ENCODE measurements around the gene SUGCT.
"Not testable (repeated sequence)": the region's sequence is repeated elsewhere in the genome, so short reads cannot be mapped to it uniquely, and the experiment has no call there.

SUGCT gene

DNA sequence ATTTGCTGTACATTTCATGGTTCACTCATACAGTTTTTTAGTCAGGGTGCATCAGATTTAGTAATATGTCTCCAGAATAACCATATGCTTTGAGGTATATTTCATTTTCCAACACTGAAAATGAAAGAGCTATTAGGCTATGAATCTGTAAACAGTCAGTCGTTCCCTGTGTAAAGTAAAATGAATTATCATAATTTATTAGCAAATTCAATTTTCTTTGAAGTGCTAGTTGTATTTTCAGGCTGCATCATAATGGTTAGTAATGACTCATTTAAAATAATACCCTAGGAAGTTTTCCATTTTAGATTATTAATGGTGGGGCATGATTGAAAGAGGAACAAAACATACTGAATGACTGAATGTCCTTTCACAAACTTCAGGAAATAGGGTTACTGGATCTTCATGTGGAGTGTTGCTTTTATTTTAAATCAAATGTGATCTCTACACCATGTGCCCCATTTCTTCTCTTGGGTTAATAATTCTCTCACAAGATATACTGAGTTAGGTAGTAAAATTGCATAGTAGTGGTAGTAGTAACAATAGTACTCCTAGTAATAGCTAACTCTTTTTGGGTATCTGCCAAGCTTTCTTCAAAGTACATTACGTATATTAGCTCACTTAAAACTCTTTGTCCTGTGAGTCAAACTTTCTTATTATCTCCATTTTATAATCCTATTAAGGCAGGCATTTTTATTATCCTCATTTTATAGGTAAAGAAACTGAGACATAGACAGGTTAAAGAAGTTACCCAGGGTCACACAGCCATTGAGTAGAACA, 476.5 kb downstream of the SUGCT start:
- DNase-seq (ENCODE audit: low read depth), result no peak
- TF ChIP-seq, protein P1, sequence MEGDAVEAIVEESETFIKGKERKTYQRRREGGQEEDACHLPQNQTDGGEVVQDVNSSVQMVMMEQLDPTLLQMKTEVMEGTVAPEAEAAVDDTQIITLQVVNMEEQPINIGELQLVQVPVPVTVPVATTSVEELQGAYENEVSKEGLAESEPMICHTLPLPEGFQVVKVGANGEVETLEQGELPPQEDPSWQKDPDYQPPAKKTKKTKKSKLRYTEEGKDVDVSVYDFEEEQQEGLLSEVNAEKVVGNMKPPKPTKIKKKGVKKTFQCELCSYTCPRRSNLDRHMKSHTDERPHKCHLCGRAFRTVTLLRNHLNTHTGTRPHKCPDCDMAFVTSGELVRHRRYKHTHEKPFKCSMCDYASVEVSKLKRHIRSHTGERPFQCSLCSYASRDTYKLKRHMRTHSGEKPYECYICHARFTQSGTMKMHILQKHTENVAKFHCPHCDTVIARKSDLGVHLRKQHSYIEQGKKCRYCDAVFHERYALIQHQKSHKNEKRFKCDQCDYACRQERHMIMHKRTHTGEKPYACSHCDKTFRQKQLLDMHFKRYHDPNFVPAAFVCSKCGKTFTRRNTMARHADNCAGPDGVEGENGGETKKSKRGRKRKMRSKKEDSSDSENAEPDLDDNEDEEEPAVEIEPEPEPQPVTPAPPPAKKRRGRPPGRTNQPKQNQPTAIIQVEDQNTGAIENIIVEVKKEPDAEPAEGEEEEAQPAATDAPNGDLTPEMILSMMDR (IDR thresholded peaks at IDR 0.05; ENCODE audit: control insufficient read depth, extremely low read depth, insufficient read depth), result no peak
- no peak overlapping the region for H3K4me3 ChIP-seq (ENCODE audit: low read depth, low read length)

DNA sequence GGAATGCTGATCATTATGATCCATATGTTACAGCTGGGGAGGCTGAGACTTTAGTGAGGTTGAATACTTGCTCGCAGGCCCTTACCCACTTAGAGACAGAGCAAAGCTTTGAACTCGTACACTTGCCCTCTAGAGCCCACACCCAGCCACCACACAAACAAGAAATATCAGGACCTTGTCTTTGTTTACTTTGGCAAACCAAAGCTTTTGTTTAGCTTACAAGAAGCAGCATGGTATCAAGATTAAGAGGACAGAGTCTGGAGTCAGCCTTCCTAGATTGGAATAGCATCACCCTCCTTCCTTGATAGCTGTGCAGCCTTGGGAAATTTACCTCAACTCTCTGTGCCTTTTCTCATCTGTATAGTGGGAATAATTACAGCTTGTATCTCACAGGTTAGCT, 477.5 kb downstream of the SUGCT start:
- TF ChIP-seq, protein P1 (IDR thresholded peaks at IDR 0.05; ENCODE audit: control insufficient read depth, extremely low read depth, insufficient read depth), result no peak
- no peak overlapping the region for H3K4me3 ChIP-seq (ENCODE audit: low read depth, low read length)
- DNase-seq (ENCODE audit: low read depth), result no peak

DNA sequence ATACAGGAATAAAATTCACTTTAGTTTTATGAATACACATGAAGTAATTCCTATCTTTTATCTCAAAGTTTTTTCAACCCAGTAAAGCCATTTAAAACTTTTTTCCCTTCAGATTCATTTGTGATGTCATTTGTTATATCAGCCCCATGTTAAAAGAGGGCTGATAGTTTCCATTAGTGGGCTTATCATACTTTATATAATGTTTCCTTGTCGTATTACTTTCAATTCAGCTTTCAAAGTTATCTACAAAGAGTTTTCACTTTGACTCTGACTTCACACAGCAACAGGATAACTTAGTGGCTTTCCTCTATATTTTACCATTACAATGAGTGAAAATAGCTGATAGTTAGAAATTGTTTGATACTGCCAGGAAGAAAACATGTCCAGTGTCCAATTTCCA, 484.8 kb downstream of the SUGCT start:
- TF ChIP-seq, protein P1 (IDR thresholded peaks at IDR 0.05; ENCODE audit: control insufficient read depth, extremely low read depth, insufficient read depth), result no peak
- no peak for DNase-seq (ENCODE audit: low read depth)
- no peak overlapping the region for H3K4me3 ChIP-seq (ENCODE audit: low read depth, low read length)

DNA sequence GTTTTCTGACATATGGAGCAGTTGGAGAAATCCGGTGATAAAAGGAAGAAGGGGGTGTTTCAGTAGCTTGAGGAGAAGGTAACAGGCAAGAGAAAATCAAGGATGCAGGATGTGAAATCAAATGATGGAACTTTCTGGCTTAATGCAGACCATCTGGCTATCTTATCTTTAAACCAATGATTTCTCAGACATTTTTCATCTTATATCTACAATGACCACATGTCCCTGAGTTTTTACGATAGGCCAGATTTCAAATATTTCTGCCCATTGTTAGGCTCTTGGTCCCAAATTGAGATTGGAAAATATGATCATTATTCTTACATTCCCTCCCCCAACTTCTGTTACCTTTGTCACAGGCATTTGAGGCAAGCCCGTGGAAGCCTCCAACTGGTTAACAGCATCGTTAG, 486.8 kb downstream of the SUGCT start:
- TF ChIP-seq, protein P1 (IDR thresholded peaks at IDR 0.05; ENCODE audit: control insufficient read depth, extremely low read depth, insufficient read depth), result no peak
- no peak for DNase-seq (ENCODE audit: low read depth)
- no peak overlapping the region for H3K4me3 ChIP-seq (ENCODE audit: low read depth, low read length)

DNA sequence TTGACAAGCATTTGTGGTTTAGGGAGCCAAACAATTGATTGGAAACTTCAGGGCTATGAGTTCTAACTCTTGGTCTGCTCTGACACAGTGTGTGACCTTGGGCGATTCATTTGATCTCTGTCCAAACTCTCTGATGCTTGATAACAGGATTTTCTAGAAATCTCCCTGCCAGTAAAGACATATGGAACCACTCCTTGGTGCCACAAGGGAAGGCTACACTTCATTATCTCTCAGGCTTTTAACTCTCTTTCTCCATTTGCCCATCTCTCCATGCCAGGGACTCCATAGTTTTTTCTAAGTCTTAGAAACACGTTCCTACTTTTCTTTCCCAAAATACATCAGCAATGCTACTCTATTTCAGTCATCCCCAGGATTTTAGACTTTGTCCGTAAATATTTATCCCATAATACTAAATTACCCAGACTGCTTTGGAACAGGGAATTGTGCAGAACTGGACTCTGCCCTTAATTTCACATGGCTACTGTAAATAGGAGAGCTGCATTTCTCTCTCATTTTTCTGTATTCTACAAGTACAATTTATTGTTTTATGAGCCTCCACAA, 488.2 kb downstream of the SUGCT start:
- TF ChIP-seq, protein P1 (IDR thresholded peaks at IDR 0.05; ENCODE audit: control insufficient read depth, extremely low read depth, insufficient read depth), result no peak
- DNase-seq (ENCODE audit: low read depth), result no peak

DNA sequence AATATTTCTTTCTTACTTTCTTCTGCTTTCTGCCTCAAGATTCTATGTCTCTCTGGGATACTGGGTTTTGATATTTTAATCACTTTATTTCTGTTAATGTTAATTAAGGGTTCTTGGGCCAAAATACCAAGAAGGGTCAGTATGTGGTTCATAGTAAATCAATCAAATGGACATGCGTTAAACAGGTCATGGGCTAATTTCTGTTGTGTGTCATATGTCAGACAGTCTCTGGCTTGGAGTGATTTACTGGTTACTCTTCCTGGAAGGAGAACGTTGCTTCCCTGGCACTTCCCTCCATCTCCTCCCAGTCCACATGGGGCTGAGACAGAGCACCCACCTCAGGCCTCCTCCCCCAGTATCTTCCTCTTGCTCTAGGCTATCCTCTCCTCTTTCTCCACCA, 489.1 kb downstream of the SUGCT start:
- H3K4me3 ChIP-seq (ENCODE audit: low read depth, low read length), result no peak overlapping the region
- no peak for DNase-seq (ENCODE audit: low read depth)
- TF ChIP-seq, protein P1 (IDR thresholded peaks at IDR 0.05; ENCODE audit: control insufficient read depth, extremely low read depth, insufficient read depth), result no peak

More for the DNA sequence above, 488.2 kb downstream of the SUGCT start:
- no peak overlapping the region for H3K4me3 ChIP-seq (ENCODE audit: low read depth, low read length)

DNA sequence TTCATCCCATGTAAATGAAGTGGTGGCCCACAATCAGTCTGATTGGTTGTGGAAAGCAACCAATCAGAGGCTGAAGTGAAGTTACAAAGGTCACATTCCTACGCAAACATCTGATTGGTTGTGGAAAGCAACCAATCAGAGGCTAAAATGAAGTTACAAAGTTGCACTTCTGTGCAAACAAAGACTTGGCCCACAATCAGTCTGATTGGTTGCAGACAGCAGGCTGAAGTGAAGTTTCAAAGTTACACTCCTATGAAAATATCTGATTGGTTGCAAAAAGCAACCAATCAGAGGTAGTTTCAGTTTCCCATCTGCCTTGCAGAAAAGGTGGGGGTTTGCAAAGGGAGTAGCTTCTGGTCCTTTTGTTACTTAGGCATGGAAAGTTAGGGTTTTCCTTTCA, 492.6 kb downstream of the SUGCT start:
- not testable (repeated sequence) for H3K4me3 ChIP-seq (ENCODE audit: low read depth, low read length); DNase-seq (ENCODE audit: low read depth)

Measured in LNCaP clone FGC (cell line).